HG02870 (cell line): ENCODE measurements around the gene ROBO3.
A peak's percentile ranks its signal among the peaks of the same experiment; 100 is the strongest.

Experiments used
- ATAC-seq: cut with Tn5 transposase; IDR thresholded peaks from one replicate; pipeline ENCODE4 v1.9.1; 2021; ENCODE audit warnings: mild to moderate bottlenecking, moderate library complexity; ENCODE audit not compliant: unreplicated experiment

Gene ROBO3

GRCh38 chr11:124875943-124876817 is 10.9 kb downstream of the ROBO3 start:
- ATAC-seq = peak; percentile 88

- no peak for ATAC-seq
These were observed 11.8 kb downstream of the ROBO3 start for GRCh38 chr11:124876818-124877630.

GRCh38 chr11:124877631-124877909 is 12.3 kb downstream of the ROBO3 start:
- no peak for ATAC-seq

- no peak for ATAC-seq
These were observed 12.9 kb downstream of the ROBO3 start for GRCh38 chr11:124877910-124878758.

- no peak for ATAC-seq
These were observed 13.7 kb downstream of the ROBO3 start for GRCh38 chr11:124878759-124879492.

GRCh38 chr11:124879493-124880289 is 14.5 kb downstream of the ROBO3 start:
- ATAC-seq = no peak

GRCh38 chr11:124880290-124880611 is 15.0 kb downstream of the ROBO3 start:
- no peak for ATAC-seq

GRCh38 chr11:124880958-124881357 is 15.7 kb downstream of the ROBO3 start:
- no peak for ATAC-seq

GRCh38 chr11:124882339-124883071 is 17.3 kb downstream of the ROBO3 start:
- ATAC-seq = no peak

GRCh38 chr11:124884340-124884739 is 19.1 kb downstream of the ROBO3 start:
- no peak for ATAC-seq

- ATAC-seq = no peak
These were observed 19.7 kb downstream of the ROBO3 start for GRCh38 chr11:124884869-124885479.

- ATAC-seq = no peak
These were observed 21.2 kb downstream of the ROBO3 start for GRCh38 chr11:124886476-124886875.

GRCh38 chr11:124886978-124887666 is 21.9 kb downstream of the ROBO3 start:
- no peak for ATAC-seq

GRCh38 chr11:124887667-124888013 is 22.4 kb downstream of the ROBO3 start:
- ATAC-seq = no peak

- no peak for ATAC-seq
These were observed 24.2 kb downstream of the ROBO3 start for GRCh38 chr11:124889191-124890091.

GRCh38 chr11:124890151-124890550 is 24.9 kb downstream of the ROBO3 start:
- ATAC-seq = no peak

GRCh38 chr11:124890683-124891372 is 25.6 kb downstream of the ROBO3 start:
- ATAC-seq = no peak
